ENCODE data around the gene MYDGF. TPM values are rescaled to one million over a fixed set of nuclear protein-coding genes. Genes with fewer than 3 reads are reported as not detected.

Gene MYDGF
- total and polyA plus RNA-seq, 9 of the 15 experiments (the other 6 are each of a cell fraction or from before 2014, with no cell fraction given), result 4.2 to 141 (median 82.1) TPM

GRCh38 chr19:4638828-4639530 is 31.2 kb downstream of the MYDGF start, which contains the start of gene TNFAIP8L1 (continued):
- TF ChIP-seq NR2F6 (CRISPR knock-in tag; IDR thresholded peaks at IDR 0.05), result no peak

GRCh38 chr19:4638317-4638716 is 31.8 kb downstream of the MYDGF start:
- Histone ChIP-seq H3K4me3 (no peak overlapping the region), H3K27me3 (ENCODE audit: control insufficient read depth in 2 of 2, insufficient read depth in 2 of 2, low read length in 2 of 2) (no peaks in the 10 kb centered on the region), H3K4me2 (ENCODE audit: insufficient read depth, low read length) (no peak overlapping the region; the same call in 1 of the 2 replicates), H3K9me1 (ENCODE audit: control insufficient read depth, insufficient read depth, low read length) (no peaks in the 10 kb centered on the region), H3K79me2 (ENCODE audit: control insufficient read depth, insufficient read depth, low read length) (peaks cover 17% of the 10 kb centered on the region), H3K9ac (ENCODE audit: insufficient read depth in 1 of 2, low read depth in 2 of 2, low read length in 2 of 2) (peak overlapping the region; percentile 62 to 65), H3K4me1 (replicated peaks in 1 of 2; ENCODE audit: control insufficient read depth in 2 of 2, insufficient read depth in 2 of 2, low read length in 2 of 2) (peaks cover 36 to 65% of the 10 kb centered on the region in 2 experiments), H2AFZ (ENCODE audit: low read depth, low read length) (peak overlapping the region; percentile 80), H3K27ac (ENCODE audit: extremely low read depth, low read depth, low read length) (peak overlapping the region; percentile 93), H3K36me3 (ENCODE audit: control insufficient read depth, insufficient read depth, low read length) (no peaks in the 10 kb centered on the region), H3K9me3 (replicated peaks; ENCODE audit: control insufficient read depth, insufficient read depth, low read depth, low read length) (no peaks in the 10 kb centered on the region), H4K20me1 (replicated peaks; ENCODE audit: control insufficient read depth, insufficient read depth, low read length) (no peaks in the 10 kb centered on the region)
- CTCF ChIA-PET (ENCODE audit: low intra/inter-chr PET ratio), result interaction anchor here (3.8 kb wide), 1 partner anchor 81 kb away, joined by 29 read pairs; no protein-coding TSS in a partner anchor
- BruUV-seq (replicated peaks), result no TSS peak
- in situ Hi-C loops (cut with MboI), result loop anchor here (5.0 kb wide), 1 partner anchor 61 kb away; no protein-coding TSS in a partner anchor
- 82% methylated on average over 11 of the region's 11 CpGs for WGBS (ENCODE audit: insufficient coverage, low coverage, missing lambda C conversion rate)
- POLR2A ChIA-PET, result interaction anchor here (0.6 kb wide), 1 partner anchor 32 kb away, joined by 3 read pairs; no protein-coding TSS in a partner anchor
- FAIRE-seq, result no peak
- DNase-seq (ENCODE audit: extremely low read depth in 1 of 4, low spot score in 3 of 4), result peak in 1 of 4 experiments; percentile 27
- ATAC-seq, result no peak
- intact Hi-C loops (cut with micrococcal nuclease), result loop anchor here (5.0 kb wide), 2 partner anchors 81 to 236 kb away; partner anchors contain the start of genes CHAF1A, SEMA6B and SH3GL1
- TF ChIP-seq, protein P1, sequence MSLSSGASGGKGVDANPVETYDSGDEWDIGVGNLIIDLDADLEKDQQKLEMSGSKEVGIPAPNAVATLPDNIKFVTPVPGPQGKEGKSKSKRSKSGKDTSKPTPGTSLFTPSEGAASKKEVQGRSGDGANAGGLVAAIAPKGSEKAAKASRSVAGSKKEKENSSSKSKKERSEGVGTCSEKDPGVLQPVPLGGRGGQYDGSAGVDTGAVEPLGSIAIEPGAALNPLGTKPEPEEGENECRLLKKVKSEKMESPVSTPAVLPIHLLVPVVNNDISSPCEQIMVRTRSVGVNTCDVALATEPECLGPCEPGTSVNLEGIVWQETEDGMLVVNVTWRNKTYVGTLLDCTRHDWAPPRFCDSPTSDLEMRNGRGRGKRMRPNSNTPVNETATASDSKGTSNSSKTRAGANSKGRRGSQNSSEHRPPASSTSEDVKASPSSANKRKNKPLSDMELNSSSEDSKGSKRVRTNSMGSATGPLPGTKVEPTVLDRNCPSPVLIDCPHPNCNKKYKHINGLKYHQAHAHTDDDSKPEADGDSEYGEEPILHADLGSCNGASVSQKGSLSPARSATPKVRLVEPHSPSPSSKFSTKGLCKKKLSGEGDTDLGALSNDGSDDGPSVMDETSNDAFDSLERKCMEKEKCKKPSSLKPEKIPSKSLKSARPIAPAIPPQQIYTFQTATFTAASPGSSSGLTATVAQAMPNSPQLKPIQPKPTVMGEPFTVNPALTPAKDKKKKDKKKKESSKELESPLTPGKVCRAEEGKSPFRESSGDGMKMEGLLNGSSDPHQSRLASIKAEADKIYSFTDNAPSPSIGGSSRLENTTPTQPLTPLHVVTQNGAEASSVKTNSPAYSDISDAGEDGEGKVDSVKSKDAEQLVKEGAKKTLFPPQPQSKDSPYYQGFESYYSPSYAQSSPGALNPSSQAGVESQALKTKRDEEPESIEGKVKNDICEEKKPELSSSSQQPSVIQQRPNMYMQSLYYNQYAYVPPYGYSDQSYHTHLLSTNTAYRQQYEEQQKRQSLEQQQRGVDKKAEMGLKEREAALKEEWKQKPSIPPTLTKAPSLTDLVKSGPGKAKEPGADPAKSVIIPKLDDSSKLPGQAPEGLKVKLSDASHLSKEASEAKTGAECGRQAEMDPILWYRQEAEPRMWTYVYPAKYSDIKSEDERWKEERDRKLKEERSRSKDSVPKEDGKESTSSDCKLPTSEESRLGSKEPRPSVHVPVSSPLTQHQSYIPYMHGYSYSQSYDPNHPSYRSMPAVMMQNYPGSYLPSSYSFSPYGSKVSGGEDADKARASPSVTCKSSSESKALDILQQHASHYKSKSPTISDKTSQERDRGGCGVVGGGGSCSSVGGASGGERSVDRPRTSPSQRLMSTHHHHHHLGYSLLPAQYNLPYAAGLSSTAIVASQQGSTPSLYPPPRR (CRISPR knock-in tag; IDR thresholded peaks at IDR 0.05; ENCODE audit: borderline replicate concordance), result no peak
- TF ChIP-seq CHCHD3 (CRISPR knock-in tag; IDR thresholded peaks at IDR 0.05) (no peak), PHB (CRISPR knock-in tag; IDR thresholded peaks at IDR 0.05) (no peak), ZFX (CRISPR knock-in tag; IDR thresholded peaks at IDR 0.05) (peak; percentile 74), RBM22 (IDR thresholded peaks at IDR 0.05; ENCODE audit: low read depth, low read length, poor library complexity, severe bottlenecking) (no peak), ZNF507 (tag; conservative IDR thresholded peaks at IDR 0.05) (no peak), MEF2D (tag; conservative IDR thresholded peaks at IDR 0.05; ENCODE audit: low read depth) (no peak), SRSF3 (IDR thresholded peaks at IDR 0.05; ENCODE audit: insufficient read depth, low read length) (no peak), POLR2G (IDR thresholded peaks at IDR 0.05; ENCODE audit: low read depth, low read length) (peak; percentile 22; the same call in 1 of the 2 replicates)
- TF ChIP-seq, protein P2, sequence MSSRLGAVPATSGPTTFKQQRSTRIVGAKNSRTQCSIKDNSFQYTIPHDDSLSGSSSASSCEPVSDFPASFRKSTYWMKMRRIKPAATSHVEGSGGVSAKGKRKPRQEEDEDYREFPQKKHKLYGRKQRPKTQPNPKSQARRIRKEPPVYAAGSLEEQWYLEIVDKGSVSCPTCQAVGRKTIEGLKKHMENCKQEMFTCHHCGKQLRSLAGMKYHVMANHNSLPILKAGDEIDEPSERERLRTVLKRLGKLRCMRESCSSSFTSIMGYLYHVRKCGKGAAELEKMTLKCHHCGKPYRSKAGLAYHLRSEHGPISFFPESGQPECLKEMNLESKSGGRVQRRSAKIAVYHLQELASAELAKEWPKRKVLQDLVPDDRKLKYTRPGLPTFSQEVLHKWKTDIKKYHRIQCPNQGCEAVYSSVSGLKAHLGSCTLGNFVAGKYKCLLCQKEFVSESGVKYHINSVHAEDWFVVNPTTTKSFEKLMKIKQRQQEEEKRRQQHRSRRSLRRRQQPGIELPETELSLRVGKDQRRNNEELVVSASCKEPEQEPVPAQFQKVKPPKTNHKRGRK (tag; IDR thresholded peaks at IDR 0.05), result peak; percentile 66; the same call in 1 of the 2 replicates
- TF ChIP-seq, protein P3, sequence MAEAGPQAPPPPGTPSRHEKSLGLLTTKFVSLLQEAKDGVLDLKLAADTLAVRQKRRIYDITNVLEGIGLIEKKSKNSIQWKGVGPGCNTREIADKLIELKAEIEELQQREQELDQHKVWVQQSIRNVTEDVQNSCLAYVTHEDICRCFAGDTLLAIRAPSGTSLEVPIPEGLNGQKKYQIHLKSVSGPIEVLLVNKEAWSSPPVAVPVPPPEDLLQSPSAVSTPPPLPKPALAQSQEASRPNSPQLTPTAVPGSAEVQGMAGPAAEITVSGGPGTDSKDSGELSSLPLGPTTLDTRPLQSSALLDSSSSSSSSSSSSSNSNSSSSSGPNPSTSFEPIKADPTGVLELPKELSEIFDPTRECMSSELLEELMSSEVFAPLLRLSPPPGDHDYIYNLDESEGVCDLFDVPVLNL (CRISPR knock-in tag; IDR thresholded peaks at IDR 0.05; ENCODE audit: low read depth), result no peak

Data from K562 (cell line).